Activated CD8-positive, alpha-beta T cell treated with anti-CD3 and anti-CD28 coated beads for 36 hours (primary cell): ENCODE measurements around the gene TRMT61A. TPM values are rescaled to one million over a fixed set of nuclear protein-coding genes. Genes with fewer than 3 reads are reported as not detected.

Source experiments
- ATAC-seq: fragments of 200-7000 bp; cut with Tn5 transposase; one replicate; pipeline ENCODE4 v1.10.0; 2021; ENCODE audit warnings: mild to moderate bottlenecking, moderate library complexity
- CTCF ChIA-PET: fragments of 350-600 bp; sonication (Branson Sonifier 250); formaldehyde crosslinking; loops from one replicate; lab custom pipeline; 2021; ENCODE audit warnings: antibody characterized with exemption; lab: Charles Lee
- POLR2A ChIA-PET: fragments of 350-600 bp; sonication (Branson Sonifier 250); formaldehyde crosslinking; loops from one replicate; lab custom pipeline; 2021; ENCODE audit warnings: antibody characterized with exemption; lab: Charles Lee
- DNase-seq: peaks from one replicate; pipeline ENCODE4 v3.0.0-alpha.2; 2020
- H3K27ac Mint-ChIP-seq: one replicate; pipeline ENCODE4 v1.8.0; 2021; ENCODE audit warnings: mild to moderate bottlenecking, mixed read lengths
- H3K27me3 Mint-ChIP-seq: one replicate; pipeline ENCODE4 v1.8.0; 2021; ENCODE audit warnings: mixed read lengths
- H3K36me3 Mint-ChIP-seq: one replicate; pipeline ENCODE4 v1.8.0; 2021; ENCODE audit warnings: low read depth, mixed read lengths
- H3K4me1 Mint-ChIP-seq: one replicate; pipeline ENCODE4 v1.8.0; 2021; ENCODE audit warnings: low read depth, mixed read lengths
- H3K4me3 Mint-ChIP-seq: one replicate; pipeline ENCODE4 v1.8.0; 2021; ENCODE audit warnings: mild to moderate bottlenecking, moderate library complexity, mixed read lengths
- H3K9me3 Mint-ChIP-seq: one replicate; pipeline ENCODE4 v1.8.0; 2021; ENCODE audit warnings: mixed read lengths
- CTCF ChIP-seq: fragments of 200-600 bp; IDR thresholded peaks from one replicate; pipeline ENCODE4 v1.8.0; 2022; ENCODE audit warnings: antibody characterized with exemption, mild to moderate bottlenecking
- intact Hi-C: fragments of 100-400 bp; cut with micrococcal nuclease; formaldehyde crosslinking; loops from one replicate; pipeline ENCODE4 v1.10.0; 2022
- total RNA-seq, 2 experiments: library from RNA; stranded (reverse); gene quantifications; one replicate each; pipeline ENCODE4 v1.2.3, GENCODE V29; 2021

The TRMT61A gene
- total RNA-seq, 2 experiments from 2014 or later = 9.9 TPM

- CTCF ChIA-PET = interaction anchor here (3.6 kb wide), 1 partner anchor 29 kb away, joined by 18 read pairs; no protein-coding TSS in a partner anchor
- intact Hi-C loops = no loop called here
- ATAC-seq = no peak
Observed at GRCh38 chr14:103547941-103548462, 19.0 kb downstream of the TRMT61A start.

GRCh38 chr14:103548463-103549351 lies 19.7 kb downstream of the TRMT61A start:
- no peak for ATAC-seq
- CTCF ChIA-PET = interaction anchor here (1.2 kb wide), 1 partner anchor 30 kb away, joined by 6 read pairs; no protein-coding TSS in a partner anchor

More at GRCh38 chr14:103547941-103548462, 19.0 kb downstream of the TRMT61A start:
- DNase-seq = no peak
- no peak overlapping the region for H3K4me3 Mint-ChIP-seq
- POLR2A ChIA-PET = no interaction called here
- no peaks in the 10 kb centered on the region for H3K36me3 Mint-ChIP-seq
- H3K27me3 Mint-ChIP-seq = no peaks in the 10 kb centered on the region
- no peak overlapping the region for H3K27ac Mint-ChIP-seq
- H3K4me1 Mint-ChIP-seq = no peaks in the 10 kb centered on the region
- H3K9me3 Mint-ChIP-seq = no peaks in the 10 kb centered on the region
- TF ChIP-seq CTCF = no peak

GRCh38 chr14:103549361-103550311 lies 20.6 kb downstream of the TRMT61A start:
- H3K9me3 Mint-ChIP-seq = no peaks in the 10 kb centered on the region
- ATAC-seq = no peak
- no peaks in the 10 kb centered on the region for H3K36me3 Mint-ChIP-seq
- POLR2A ChIA-PET = interaction anchor here (1.0 to 1.2 kb wide), 3 partner anchors 12 to 29 kb away, joined by 4 read pairs; no protein-coding TSS in a partner anchor
- no peak overlapping the region for H3K4me3 Mint-ChIP-seq
- H3K27me3 Mint-ChIP-seq = no peaks in the 10 kb centered on the region
- no peaks in the 10 kb centered on the region for H3K4me1 Mint-ChIP-seq
- no peak for TF ChIP-seq CTCF
- CTCF ChIA-PET = interaction anchor here (1.2 kb wide), 2 partner anchors 31 kb away, joined by 3 to 6 read pairs; no protein-coding TSS in a partner anchor
- no peak overlapping the region for H3K27ac Mint-ChIP-seq
- DNase-seq = no peak
- intact Hi-C loops = no loop called here

More at GRCh38 chr14:103548463-103549351, 19.7 kb downstream of the TRMT61A start:
- Mint-ChIP-seq H3K4me3 (no peak overlapping the region), H3K4me1 (no peaks in the 10 kb centered on the region), H3K36me3 (no peaks in the 10 kb centered on the region), H3K27me3 (no peaks in the 10 kb centered on the region), H3K9me3 (no peaks in the 10 kb centered on the region), H3K27ac (no peak overlapping the region)
- POLR2A ChIA-PET = interaction anchor here (1.0 kb wide), 1 partner anchor 28 kb away, joined by 4 read pairs; no protein-coding TSS in a partner anchor
- no peak for DNase-seq
- no peak for TF ChIP-seq CTCF
- intact Hi-C loops = no loop called here

GRCh38 chr14:103550451-103551337 lies 21.7 kb downstream of the TRMT61A start:
- Mint-ChIP-seq H3K4me3 (no peak overlapping the region), H3K27me3 (no peaks in the 10 kb centered on the region), H3K4me1 (no peaks in the 10 kb centered on the region), H3K27ac (no peak overlapping the region), H3K9me3 (no peaks in the 10 kb centered on the region), H3K36me3 (no peaks in the 10 kb centered on the region)
- POLR2A ChIA-PET = interaction anchor here (1.2 kb wide), 3 partner anchors 11 to 206 kb away, joined by 3 to 4 read pairs (median 4); no protein-coding TSS in a partner anchor
- ATAC-seq = no peak
- DNase-seq = no peak
- CTCF ChIA-PET = interaction anchor here (1.2 kb wide), 1 partner anchor 32 kb away, joined by 3 read pairs; no protein-coding TSS in a partner anchor
- intact Hi-C loops = no loop called here
- no peak for TF ChIP-seq CTCF
